K562 (cell line): ENCODE measurements around the gene SLC35E2B. TPM values are rescaled to one million over a fixed set of nuclear protein-coding genes. Genes with fewer than 3 reads are reported as not detected.

Experiments
- CCAR2 ChIP-seq: fragments of 200-400 bp; formaldehyde crosslinking; IDR thresholded peaks from 2 replicates; pipeline ENCODE4 v1.6.1; 2017; ENCODE audit warnings: mild to moderate bottlenecking, low read depth, low read length
- CHD1 ChIP-seq: fragments of 200-600 bp; sonication (generic); IDR thresholded peaks from one replicate; pipeline ENCODE4 v1.6.1; 2012; ENCODE audit warnings: mild to moderate bottlenecking, moderate library complexity, low read length, inconsistent platforms
- HCFC1 ChIP-seq: IDR thresholded peaks from 2 replicates; pipeline ENCODE4 v1.6.1; 2012; ENCODE audit warnings: low read depth, low read length, improper control_type of control experiment
- HSF4 ChIP-seq: fragments of 250-450 bp; sonication (Bioruptor Pico); IDR thresholded peaks from 2 replicates; pipeline ENCODE4 v2.1.2; 2022; ENCODE audit warnings: mild to moderate bottlenecking, moderate library complexity, borderline replicate concordance
- JUN ChIP-seq, 2 experiments: sonication (generic) in 1 of 2; formaldehyde crosslinking in 1 of 2; IDR thresholded peaks; 2 replicates each; pipeline versions ENCODE4 v1.6.1 to v1.8.0; 2012 to 2022; ENCODE audit warnings: borderline replicate concordance in 2 of 2, mild to moderate bottlenecking in 2 of 2, improper control_type of control experiment in 1 of 2, low read depth in 1 of 2, low read length in 1 of 2, missing genetic modification reagents in 1 of 2
- MYC ChIP-seq, 2 experiments: fragments of 250-450 bp in 1 of 2; sonication (Bioruptor Pico) in 1 of 2; IDR thresholded peaks; 2 replicates each; pipeline versions ENCODE4 v1.5.1 to v1.6.1; 2012 to 2021; ENCODE audit warnings: low read depth in 2 of 2, borderline replicate concordance in 1 of 2, improper control_type of control experiment in 1 of 2, low read length in 1 of 2, mild to moderate bottlenecking in 1 of 2, moderate library complexity in 1 of 2
- PHF8 ChIP-seq: fragments of 200-600 bp; sonication (generic); IDR thresholded peaks from 2 replicates; pipeline ENCODE4 v1.6.1; 2012; ENCODE audit warnings: mixed run types, mild to moderate bottlenecking, inconsistent platforms, low read length, moderate library complexity, borderline replicate concordance
- POLR2AphosphoS5 ChIP-seq: IDR thresholded peaks from 2 replicates; pipeline ENCODE4 v1.6.1; 2011; ENCODE audit warnings: mild to moderate bottlenecking, low read depth, low read length, moderate library complexity; ENCODE audit not compliant: control insufficient read depth, insufficient read depth
- RBBP5 ChIP-seq: fragments of 200-600 bp; sonication (generic); IDR thresholded peaks from 2 replicates; pipeline ENCODE4 v1.6.1; 2012; ENCODE audit warnings: borderline replicate concordance, mild to moderate bottlenecking, low read length, control low read depth, inconsistent platforms; ENCODE audit not compliant: insufficient read depth, poor library complexity, severe bottlenecking
- SAFB2 ChIP-seq: fragments of 200-400 bp; formaldehyde crosslinking; IDR thresholded peaks from 2 replicates; pipeline ENCODE4 v1.6.1; 2018; ENCODE audit warnings: borderline replicate concordance, low read length, low read depth, moderate library complexity; ENCODE audit not compliant: severe bottlenecking
- SOX6 ChIP-seq: fragments of 450-650 bp; IDR thresholded peaks from 2 replicates; pipeline ENCODE4 v1.6.1; 2014; ENCODE audit warnings: mild to moderate bottlenecking
- TBP ChIP-seq: optimal IDR thresholded peaks from 2 replicates; pipeline ENCODE3; 2011; ENCODE audit warnings: low read depth, low read length, improper control_type of control experiment
- TCF7 ChIP-seq: sonication (generic); IDR thresholded peaks from 2 replicates; pipeline ENCODE4 v1.6.1; 2016; ENCODE audit warnings: antibody characterized with exemption, borderline replicate concordance
- XRCC3 ChIP-seq: fragments of 450-650 bp; IDR thresholded peaks from 2 replicates; pipeline ENCODE4 v1.6.1; 2017; ENCODE audit warnings: mild to moderate bottlenecking, moderate library complexity
- ZEB2 ChIP-seq: fragments of 450-650 bp; IDR thresholded peaks from 2 replicates; pipeline ENCODE4 v1.6.1; 2016
- ZKSCAN1 ChIP-seq: fragments of 150-350 bp; IDR thresholded peaks from 2 replicates; pipeline ENCODE4 v1.6.1; 2016; ENCODE audit warnings: low read depth, low read length
- ZNF232 ChIP-seq: sonication (generic); formaldehyde crosslinking; IDR thresholded peaks from 2 replicates; pipeline ENCODE4 v1.8.0; 2022; ENCODE audit warnings: mild to moderate bottlenecking, missing genetic modification reagents
- ZNF695 ChIP-seq: fragments of 450-650 bp; formaldehyde crosslinking; IDR thresholded peaks from 2 replicates; pipeline ENCODE4 v1.4.0; 2020; ENCODE audit warnings: mild to moderate bottlenecking, moderate library complexity
- polyA plus RNA-seq, 8 experiments: library from polyadenylated mRNA; depleted of rRNA in 4 of 8; stranded (reverse) in 5 of 8; unstranded in 3 of 8; fragments of >200 nt; fragmentation: Nextera tagmentation in 2 of 8; fragmentation: Illumina TruSeq in 1 of 8; extraction: Ambion mirVana in 2 of 8; extraction: Trizol in 1 of 8; gene quantifications; 2 replicates each; pipeline versions ENCODE4 v1.2.1 to v1.2.3, GENCODE V29; 2011 to 2014; ENCODE audit warnings: inconsistent platforms in 1 of 8, missing spikeins in 1 of 8
- total RNA-seq, 7 experiments: library from RNA; depleted of rRNA in 6 of 7; stranded (reverse); fragments of >200 nt in 6 of 7; fragmentation: Illumina TruSeq in 2 of 7; extraction: Trizol in 2 of 7; gene quantifications; 2 replicates each; pipeline versions ENCODE4 v1.2.1 to v1.2.3, GENCODE V29; 2011 to 2021; ENCODE audit warnings: low replicate concordance in 1 of 7
- TF ChIP-seq, protein P1 (sequence below), 2 experiments: fragments of 450-650 bp in 1 of 2; sonication (generic) in 1 of 2; formaldehyde crosslinking in 1 of 2; IDR thresholded peaks in 1 of 2; conservative IDR thresholded peaks in 1 of 2; 2 replicates each; pipeline versions ENCODE4 v1.6.1 to v1.8.1; 2016 to 2023; ENCODE audit warnings: mild to moderate bottlenecking in 2 of 2, moderate library complexity in 2 of 2, inconsistent platforms in 1 of 2, missing genetic modification reagents in 1 of 2
- TF ChIP-seq, protein P2 (sequence below): fragments of 450-650 bp; IDR thresholded peaks from 2 replicates; pipeline ENCODE4 v1.6.1; 2016
- TF ChIP-seq, protein P3 (sequence below): fragments of 250-450 bp; sonication (Bioruptor Pico); IDR thresholded peaks from 2 replicates; pipeline ENCODE4 v1.5.0; 2021
- TF ChIP-seq, protein P4 (sequence below): fragments of 250-450 bp; sonication (Bioruptor Pico); IDR thresholded peaks from 2 replicates; pipeline ENCODE4 v1.4.0; 2020

The SLC35E2B gene
- total and polyA plus RNA-seq, 9 of the 15 experiments (the other 6 are each of a cell fraction or from before 2014, with no cell fraction given) = 4.7 to 44.6 (median 20.7) TPM

DNA sequence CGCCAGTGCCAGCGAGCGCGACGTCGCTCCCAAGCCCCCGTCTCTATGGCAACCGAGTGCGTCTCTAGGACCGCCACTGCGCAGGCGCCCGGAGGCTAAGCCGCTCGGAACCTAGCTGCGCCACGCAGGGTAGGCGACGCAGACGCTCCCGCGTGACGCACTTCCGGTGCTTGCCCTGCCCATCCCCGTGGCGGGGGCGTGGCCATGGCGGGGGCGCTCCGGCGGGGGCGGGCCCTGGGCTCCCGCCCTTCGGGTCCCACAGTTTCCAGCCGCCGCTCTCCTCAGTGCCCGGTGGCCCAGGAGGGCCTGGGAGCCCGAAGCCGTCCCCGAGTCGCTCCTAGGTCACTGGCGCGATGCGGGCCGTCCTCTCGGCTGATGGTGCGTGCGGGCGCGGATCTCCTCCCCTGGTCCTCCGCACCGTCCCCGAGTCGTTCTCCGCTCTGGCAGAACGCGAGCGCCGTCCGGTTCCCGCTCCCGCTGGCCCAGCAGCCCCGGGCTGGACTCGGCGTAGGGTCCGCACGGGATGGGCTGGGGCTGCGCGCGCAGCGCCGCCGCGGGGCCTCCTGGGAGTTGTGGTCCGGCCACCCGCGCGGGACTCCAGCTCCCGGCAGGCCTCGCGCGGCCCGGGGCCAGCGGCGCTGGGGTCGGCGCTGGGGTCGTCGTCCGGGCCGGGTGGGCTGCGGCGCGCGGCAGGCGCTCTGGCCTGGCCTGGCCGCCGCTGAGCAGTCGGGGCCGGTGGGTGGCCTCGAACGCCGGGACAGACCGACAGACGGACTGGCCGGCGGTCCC lies 77.1 kb downstream of the SLC35E2B start, which contains the start of gene MIB2 (continued):
- TF ChIP-seq, protein P1, sequence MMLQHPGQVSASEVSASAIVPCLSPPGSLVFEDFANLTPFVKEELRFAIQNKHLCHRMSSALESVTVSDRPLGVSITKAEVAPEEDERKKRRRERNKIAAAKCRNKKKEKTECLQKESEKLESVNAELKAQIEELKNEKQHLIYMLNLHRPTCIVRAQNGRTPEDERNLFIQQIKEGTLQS (IDR thresholded peaks at IDR 0.05) = no peak
- TF ChIP-seq, protein P1 (CRISPR knock-in tag; conservative IDR thresholded peaks at IDR 0.05) = peak; percentile 55; the same call in 1 of the 2 replicates
- TF ChIP-seq MYC (IDR thresholded peaks at IDR 0.05; ENCODE audit: low read depth, low read length) (peak; percentile 80), MYC (CRISPR knock-in tag; IDR thresholded peaks at IDR 0.05; ENCODE audit: borderline replicate concordance, low read depth) (no peak), ZKSCAN1 (peak; percentile 64), ZNF232 (CRISPR knock-in tag) (no peak), CHD1 (peak; percentile 99), HSF4 (CRISPR knock-in tag) (no peak), HCFC1 (peak; percentile 91), JUN (IDR thresholded peaks at IDR 0.05; ENCODE audit: borderline replicate concordance, low read depth, low read length) (peak; percentile 61; the same call in 1 of the 2 replicates), JUN (CRISPR knock-in tag; IDR thresholded peaks at IDR 0.05; ENCODE audit: borderline replicate concordance) (no peak), RBBP5 (peak; percentile 83), CCAR2 (no peak), PHF8 (peak; percentile 97), TBP (peak; percentile 77), XRCC3 (no peak), POLR2AphosphoS5 (no peak; the same call in none of the 2 replicates), ZEB2 (0 out of 2 replicates have a peak, but pooled peaks have one; percentile 26), ZNF695 (CRISPR knock-in tag) (no peak), TCF7 (0 out of 2 replicates have a peak, but pooled peaks have one; percentile 11), SAFB2 (no peak), SOX6 (peak; percentile 75)
- TF ChIP-seq, protein P2, sequence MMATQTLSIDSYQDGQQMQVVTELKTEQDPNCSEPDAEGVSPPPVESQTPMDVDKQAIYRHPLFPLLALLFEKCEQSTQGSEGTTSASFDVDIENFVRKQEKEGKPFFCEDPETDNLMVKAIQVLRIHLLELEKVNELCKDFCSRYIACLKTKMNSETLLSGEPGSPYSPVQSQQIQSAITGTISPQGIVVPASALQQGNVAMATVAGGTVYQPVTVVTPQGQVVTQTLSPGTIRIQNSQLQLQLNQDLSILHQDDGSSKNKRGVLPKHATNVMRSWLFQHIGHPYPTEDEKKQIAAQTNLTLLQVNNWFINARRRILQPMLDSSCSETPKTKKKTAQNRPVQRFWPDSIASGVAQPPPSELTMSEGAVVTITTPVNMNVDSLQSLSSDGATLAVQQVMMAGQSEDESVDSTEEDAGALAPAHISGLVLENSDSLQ = peak; percentile 49; the same call in 1 of the 2 replicates
- TF ChIP-seq, protein P3, sequence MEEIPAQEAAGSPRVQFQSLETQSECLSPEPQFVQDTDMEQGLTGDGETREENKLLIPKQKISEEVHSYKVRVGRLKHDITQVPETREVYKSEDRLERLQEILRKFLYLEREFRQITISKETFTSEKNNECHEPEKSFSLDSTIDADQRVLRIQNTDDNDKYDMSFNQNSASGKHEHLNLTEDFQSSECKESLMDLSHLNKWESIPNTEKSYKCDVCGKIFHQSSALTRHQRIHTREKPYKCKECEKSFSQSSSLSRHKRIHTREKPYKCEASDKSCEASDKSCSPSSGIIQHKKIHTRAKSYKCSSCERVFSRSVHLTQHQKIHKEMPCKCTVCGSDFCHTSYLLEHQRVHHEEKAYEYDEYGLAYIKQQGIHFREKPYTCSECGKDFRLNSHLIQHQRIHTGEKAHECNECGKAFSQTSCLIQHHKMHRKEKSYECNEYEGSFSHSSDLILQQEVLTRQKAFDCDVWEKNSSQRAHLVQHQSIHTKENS (CRISPR knock-in tag) = no peak
- TF ChIP-seq, protein P4, sequence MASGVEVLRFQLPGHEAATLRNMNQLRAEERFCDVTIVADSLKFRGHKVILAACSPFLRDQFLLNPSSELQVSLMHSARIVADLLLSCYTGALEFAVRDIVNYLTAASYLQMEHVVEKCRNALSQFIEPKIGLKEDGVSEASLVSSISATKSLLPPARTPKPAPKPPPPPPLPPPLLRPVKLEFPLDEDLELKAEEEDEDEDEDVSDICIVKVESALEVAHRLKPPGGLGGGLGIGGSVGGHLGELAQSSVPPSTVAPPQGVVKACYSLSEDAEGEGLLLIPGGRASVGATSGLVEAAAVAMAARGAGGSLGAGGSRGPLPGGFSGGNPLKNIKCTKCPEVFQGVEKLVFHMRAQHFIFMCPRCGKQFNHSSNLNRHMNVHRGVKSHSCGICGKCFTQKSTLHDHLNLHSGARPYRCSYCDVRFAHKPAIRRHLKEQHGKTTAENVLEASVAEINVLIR = peak; percentile 99
